ENCODE measurements around the gene ABCA2.

Gene ABCA2

DNA sequence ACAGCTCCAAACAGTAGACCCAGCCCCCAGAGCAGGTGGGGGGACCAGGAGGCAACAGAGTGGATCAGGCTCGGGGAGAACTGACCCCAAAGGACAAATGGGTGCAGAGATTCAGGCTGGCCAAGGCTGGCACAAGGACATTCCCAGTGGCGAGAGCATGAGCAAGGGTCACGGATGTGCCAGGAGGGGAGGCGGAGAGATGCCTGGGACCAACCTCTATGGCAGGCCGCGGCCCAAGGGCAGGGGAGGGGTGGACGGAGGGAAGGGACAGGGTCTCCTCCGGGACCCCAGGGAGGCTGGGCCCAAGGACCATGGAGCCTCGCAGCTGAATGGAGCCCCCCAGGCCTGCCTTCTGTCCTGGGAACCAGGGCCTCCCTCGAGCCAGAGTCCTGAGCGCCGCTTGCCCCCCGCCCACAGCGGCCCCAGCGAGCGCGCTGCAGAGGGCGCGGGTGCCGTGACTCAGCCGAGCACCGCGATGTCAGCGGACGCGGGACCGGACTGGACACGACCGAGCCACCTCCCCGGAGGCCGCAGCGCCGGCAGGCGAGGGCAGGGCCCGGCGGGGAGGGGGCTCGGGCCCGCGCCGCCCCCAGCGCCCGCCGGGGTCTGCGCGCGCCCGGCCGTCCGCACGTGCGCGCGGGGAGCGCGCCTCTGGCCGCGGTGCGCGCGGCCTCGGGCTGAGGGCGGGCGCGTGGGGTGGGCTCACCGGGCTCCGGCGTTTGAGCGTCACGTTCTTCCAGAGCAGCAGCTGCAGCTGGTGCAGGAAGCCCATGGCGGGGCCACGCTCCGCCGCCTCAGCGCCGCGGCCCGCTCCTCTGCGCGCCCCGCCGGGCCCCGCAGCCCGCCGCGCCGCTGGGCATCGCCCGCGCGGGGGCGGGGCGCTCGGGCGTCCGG lies at the start of gene ABCA2:
Gene ABCA2, minus strand, starts transcription at position 869 of the 894 bp plus-strand sequence. Its CDS starts 97 bp downstream, at position 772.
- no peak for DNase-seq (ENCODE audit: low read depth in 3 of 3)

GRCh38 chr9:137077010-137077747 lies 49.1 kb upstream of the ABCA2 start, which contains the start of gene UAP1L1:
TSS of gene UAP1L1 (plus strand) at chr9:137077517. CDS start at chr9:137077533, 16 bp downstream.
- no peak for DNase-seq (ENCODE audit: low read depth in 3 of 3)

GRCh38 chr9:137076636-137077009 lies 48.6 kb upstream of the ABCA2 start:
- no peak for DNase-seq (ENCODE audit: low read depth in 3 of 3)

- DNase-seq (ENCODE audit: low read depth in 3 of 3), result no peak
Observed at GRCh38 chr9:137075275-137075775, 47.3 kb upstream of the ABCA2 start.

- DNase-seq (ENCODE audit: low read depth in 3 of 3), result no peak
Observed at GRCh38 chr9:137074657-137075274, 46.7 kb upstream of the ABCA2 start.

GRCh38 chr9:137073992-137074399 lies 46.0 kb upstream of the ABCA2 start:
- DNase-seq (ENCODE audit: low read depth in 3 of 3), result no peak

DNA sequence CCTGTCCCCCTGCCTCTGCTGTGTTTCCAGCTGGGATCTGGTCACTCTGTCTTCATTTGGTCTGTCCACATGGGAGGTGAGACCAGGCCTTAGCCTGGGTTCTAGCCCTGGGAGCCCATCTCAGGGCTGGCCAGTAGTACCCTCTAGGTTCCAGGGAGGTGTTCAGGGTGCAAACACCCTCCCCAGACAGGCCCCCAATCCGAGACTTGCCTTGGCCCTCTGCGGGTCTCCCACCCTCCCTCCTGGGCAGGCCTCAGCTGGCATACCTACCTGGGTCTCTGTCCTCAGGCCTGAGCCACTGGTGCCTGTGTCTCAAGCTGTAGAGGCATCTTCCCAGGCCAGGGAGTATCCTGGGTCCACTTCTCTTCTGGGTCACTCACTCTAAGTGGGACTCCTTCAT lies 43.2 kb upstream of the ABCA2 start:
- DNase-seq (ENCODE audit: low read depth in 3 of 3), result no peak

GRCh38 chr9:137070906-137071275 lies 42.9 kb upstream of the ABCA2 start:
- no peak for DNase-seq (ENCODE audit: low read depth in 3 of 3)

DNA sequence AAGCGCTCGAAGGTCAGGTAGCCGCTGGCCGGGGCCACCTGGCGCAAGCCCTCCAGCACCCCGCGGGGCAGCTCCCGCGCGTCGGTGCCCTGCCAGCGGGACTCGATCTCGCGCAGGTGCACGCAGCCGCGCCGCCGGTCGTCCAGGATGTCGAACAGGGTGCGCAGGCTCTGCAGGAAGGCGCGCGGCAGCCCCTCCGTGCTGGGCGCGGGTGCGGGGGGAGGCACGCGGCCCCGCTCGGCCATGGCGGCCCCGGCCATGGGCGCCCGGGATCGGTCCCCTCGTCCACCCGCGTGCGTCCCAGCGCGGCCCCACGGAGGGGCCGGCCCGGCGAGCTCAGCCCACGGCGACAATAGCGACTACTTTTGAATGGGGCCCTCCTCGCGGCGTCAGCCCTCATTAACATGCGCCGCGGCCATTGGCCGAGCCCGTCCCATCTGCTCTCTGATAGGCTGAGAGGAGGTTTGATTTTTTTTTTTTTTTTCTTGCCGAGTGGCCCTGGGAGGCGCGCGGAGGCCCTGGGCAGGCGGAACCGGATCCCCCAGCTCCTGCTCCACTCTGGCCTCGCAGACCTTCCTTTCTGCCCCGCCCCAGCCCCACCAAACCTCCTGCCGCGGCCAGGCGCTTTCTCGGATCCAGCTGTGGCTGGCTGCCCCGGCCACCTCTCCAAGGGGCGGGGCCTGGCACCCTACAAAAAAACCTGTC lies 42.3 kb upstream of the ABCA2 start, which contains the start of gene SAPCD2:
Gene SAPCD2, minus strand, starts transcription at position 357 of the 705 bp plus-strand sequence. Its CDS starts 97 bp downstream, at position 260.
- DNase-seq (ENCODE audit: low read depth in 3 of 3), result peak; percentile 61 to 73 (median 65)

- DNase-seq (ENCODE audit: low read depth in 3 of 3), result no peak
Observed at GRCh38 chr9:137069508-137070091, 41.6 kb upstream of the ABCA2 start.

- DNase-seq (ENCODE audit: low read depth in 3 of 3), result no peak
Observed at GRCh38 chr9:137068539-137069507, 40.8 kb upstream of the ABCA2 start.

GRCh38 chr9:137067860-137068538 lies 40.0 kb upstream of the ABCA2 start:
- DNase-seq (ENCODE audit: low read depth in 3 of 3), result peak; percentile 71 to 80 (median 75)

- no peak for DNase-seq (ENCODE audit: low read depth in 3 of 3)
Observed at GRCh38 chr9:137066096-137066861, 38.2 kb upstream of the ABCA2 start.

DNA sequence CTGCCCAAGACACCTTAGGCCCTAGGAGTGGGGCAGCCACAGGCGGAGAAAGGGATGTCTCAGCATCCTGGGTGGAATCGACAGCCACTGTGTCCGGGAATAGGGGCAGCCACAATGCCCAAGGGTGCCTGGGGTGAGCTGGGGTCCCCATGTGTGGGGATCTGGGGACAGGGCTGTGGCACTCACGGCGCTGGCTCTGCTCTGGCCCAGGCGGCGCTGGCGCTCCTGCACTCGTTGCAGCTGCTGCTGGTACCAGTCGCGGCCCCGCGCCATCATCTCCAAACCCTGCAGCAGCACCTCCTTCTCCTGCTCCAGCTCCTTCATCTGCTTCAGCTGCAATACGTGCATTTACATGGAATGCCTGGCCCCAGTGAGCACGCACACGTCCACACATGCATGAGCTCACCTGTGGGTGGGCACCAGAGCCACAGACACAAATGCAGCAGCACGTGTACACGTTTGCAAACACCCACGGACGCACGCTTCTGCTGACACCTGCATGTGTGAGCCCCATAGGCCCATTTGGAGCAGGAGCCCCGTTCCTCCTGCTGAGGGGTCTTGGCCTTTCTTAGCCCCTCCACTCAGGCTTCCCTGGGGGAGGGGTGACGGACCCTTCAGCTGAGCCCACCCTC lies 37.4 kb upstream of the ABCA2 start:
- DNase-seq (ENCODE audit: low read depth in 3 of 3), result no peak

DNA sequence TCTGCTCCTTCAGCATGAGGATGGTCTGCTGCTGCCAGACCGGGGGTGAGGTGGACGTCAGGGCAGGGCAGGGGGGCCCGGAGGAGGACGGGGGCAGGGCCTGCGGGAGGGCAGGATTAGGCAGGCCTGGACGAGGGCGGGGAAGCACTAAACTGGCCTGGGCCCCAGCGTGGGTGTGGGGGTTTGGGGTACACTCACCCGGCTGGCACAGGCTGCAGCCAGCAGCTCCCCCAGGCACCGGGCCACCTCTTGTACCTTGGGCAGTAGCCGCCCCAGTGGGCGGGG lies 36.8 kb upstream of the ABCA2 start:
- no peak for DNase-seq (ENCODE audit: low read depth in 3 of 3)

GRCh38 chr9:137064027-137064879 lies 36.2 kb upstream of the ABCA2 start:
- no peak for DNase-seq (ENCODE audit: low read depth in 3 of 3)

DNA sequence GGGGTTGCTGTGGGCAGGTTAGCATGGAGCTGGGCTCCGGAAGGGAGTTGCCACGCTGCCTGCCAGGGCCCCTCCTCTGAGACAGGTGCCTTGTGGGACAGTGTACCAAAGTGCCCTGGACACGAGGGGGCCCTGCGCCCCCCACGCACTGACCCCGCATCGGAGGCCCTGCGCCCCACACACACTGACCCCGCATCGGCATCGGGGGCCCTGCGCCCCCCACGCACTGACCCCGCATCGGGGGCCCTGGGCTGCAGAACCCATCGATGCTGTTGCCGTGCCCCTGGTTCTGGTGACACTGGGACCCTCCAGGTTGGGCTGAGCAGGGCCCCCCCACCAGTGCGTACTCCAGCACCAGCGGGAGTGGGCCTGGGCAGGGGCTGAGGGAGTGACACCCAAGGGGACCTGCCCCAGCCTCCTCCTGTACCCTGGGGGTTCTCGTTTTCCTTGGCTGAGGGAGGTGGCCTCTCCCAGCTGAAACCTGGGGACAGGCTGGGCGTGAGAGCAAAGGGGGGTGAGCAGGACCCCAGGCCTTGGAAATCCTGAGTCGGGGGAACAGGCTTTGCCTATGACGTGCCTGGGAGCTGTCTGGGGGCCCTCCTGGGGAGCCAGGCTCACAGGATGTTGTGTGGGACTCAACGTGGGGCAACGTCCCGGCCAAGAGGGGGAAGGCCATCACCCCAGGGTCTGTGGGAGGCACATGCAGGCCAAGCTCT lies 35.4 kb upstream of the ABCA2 start:
- no peak for DNase-seq (ENCODE audit: low read depth in 3 of 3)
